ENCODE results near the gene DDX43.

- TF ChIP-seq POLR2AphosphoS5 (IDR thresholded peaks at IDR 0.05; ENCODE audit: low read depth, low read length) (no peak), ZNF274 (IDR thresholded peaks at IDR 0.05; ENCODE audit: low read depth, low read length) (no peak), ZFX (IDR thresholded peaks at IDR 0.05) (no peak), REST (IDR thresholded peaks at IDR 0.05; ENCODE audit: low read depth) (no peak), EZH2 (IDR thresholded peaks at IDR 0.05) (no peak), EZH2phosphoT487 (IDR thresholded peaks at IDR 0.05; ENCODE audit: borderline replicate concordance) (no peak), JUND (IDR thresholded peaks at IDR 0.05) (no peak), CTCF (IDR thresholded peaks at IDR 0.05 in 2 of 3, conservative IDR thresholded peaks at IDR 0.05 in 1 of 3; ENCODE audit: borderline replicate concordance in 1 of 3, insufficient read depth in 1 of 3, low read depth in 2 of 3, low read length in 2 of 3) (no peak), POLR2A (IDR thresholded peaks at IDR 0.05; ENCODE audit: borderline replicate concordance, extremely low read depth, insufficient read depth, insufficient read length) (no peak), CBX3 (IDR thresholded peaks at IDR 0.05; ENCODE audit: low read depth) (no peak), SRF (IDR thresholded peaks at IDR 0.05; ENCODE audit: low read depth) (no peak)
- TF ChIP-seq, protein P1, sequence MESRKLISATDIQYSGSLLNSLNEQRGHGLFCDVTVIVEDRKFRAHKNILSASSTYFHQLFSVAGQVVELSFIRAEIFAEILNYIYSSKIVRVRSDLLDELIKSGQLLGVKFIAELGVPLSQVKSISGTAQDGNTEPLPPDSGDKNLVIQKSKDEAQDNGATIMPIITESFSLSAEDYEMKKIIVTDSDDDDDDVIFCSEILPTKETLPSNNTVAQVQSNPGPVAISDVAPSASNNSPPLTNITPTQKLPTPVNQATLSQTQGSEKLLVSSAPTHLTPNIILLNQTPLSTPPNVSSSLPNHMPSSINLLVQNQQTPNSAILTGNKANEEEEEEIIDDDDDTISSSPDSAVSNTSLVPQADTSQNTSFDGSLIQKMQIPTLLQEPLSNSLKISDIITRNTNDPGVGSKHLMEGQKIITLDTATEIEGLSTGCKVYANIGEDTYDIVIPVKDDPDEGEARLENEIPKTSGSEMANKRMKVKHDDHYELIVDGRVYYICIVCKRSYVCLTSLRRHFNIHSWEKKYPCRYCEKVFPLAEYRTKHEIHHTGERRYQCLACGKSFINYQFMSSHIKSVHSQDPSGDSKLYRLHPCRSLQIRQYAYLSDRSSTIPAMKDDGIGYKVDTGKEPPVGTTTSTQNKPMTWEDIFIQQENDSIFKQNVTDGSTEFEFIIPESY (IDR thresholded peaks at IDR 0.05; ENCODE audit: extremely low read depth, insufficient replicate concordance, low read length), result no peak
These were observed at the start of gene DDX43 for GRCh38 chr6:73394577-73395354.
